ENCODE results near the gene DXO.
"Not testable (repeated sequence)": the region's sequence is repeated elsewhere in the genome, so short reads cannot be mapped to it uniquely, and the experiment has no call there.

- not testable (repeated sequence) for TF ChIP-seq LEF1 (IDR thresholded peaks at IDR 0.05; ENCODE audit: borderline replicate concordance); CTBP1 (IDR thresholded peaks at IDR 0.05; ENCODE audit: borderline replicate concordance); FOXM1 (IDR thresholded peaks at IDR 0.05; ENCODE audit: borderline replicate concordance); SP1 (IDR thresholded peaks at IDR 0.05); NFRKB (IDR thresholded peaks at IDR 0.05); SUZ12 (IDR thresholded peaks at IDR 0.05); L3MBTL2 (conservative IDR thresholded peaks at IDR 0.05); FOXA1 (IDR thresholded peaks at IDR 0.05); BHLHE40 (IDR thresholded peaks at IDR 0.05; ENCODE audit: borderline replicate concordance); PKNOX1 (IDR thresholded peaks at IDR 0.05); HDGF (IDR thresholded peaks at IDR 0.05; ENCODE audit: borderline replicate concordance); TARDBP (IDR thresholded peaks at IDR 0.05); ARNT (IDR thresholded peaks at IDR 0.05)
Measured at GRCh38 chr6:31976065-31976464, 4.1 kb upstream of the DXO start.

Measured in HEK293T (cell line).